ENCODE results near the gene ZNF785. TPM values are rescaled to one million over a fixed set of nuclear protein-coding genes. Genes with fewer than 3 reads are reported as not detected.

ZNF785 gene
- total and polyA plus RNA-seq, 2 of the 13 experiments (the other 11 are each of a cell fraction or from before 2014, with no cell fraction given), result 0.01 TPM; not detected in 1

GRCh38 chr16:30557957-30558788 lies 27.3 kb downstream of the ZNF785 start, which contains the start of gene ZNF764 (continued):
- no peak for TF ChIP-seq ZNF207 (IDR thresholded peaks at IDR 0.05; ENCODE audit: borderline replicate concordance)
- TF ChIP-seq IKZF5 (CRISPR knock-in tag; IDR thresholded peaks at IDR 0.05), result peak; percentile 89
- TF ChIP-seq ATF7 (IDR thresholded peaks at IDR 0.05), result no peak
- no peak for TF ChIP-seq ATF7 (CRISPR knock-in tag; IDR thresholded peaks at IDR 0.05)
- TF ChIP-seq ZNF567 (CRISPR knock-in tag; IDR thresholded peaks at IDR 0.05; ENCODE audit: borderline replicate concordance), result no peak
- TF ChIP-seq SRY (CRISPR knock-in tag; IDR thresholded peaks at IDR 0.05), result peak; percentile 95
- peak; percentile 87; the same call in 1 of the 2 replicates for TF ChIP-seq NRL (CRISPR knock-in tag; IDR thresholded peaks at IDR 0.05; ENCODE audit: borderline replicate concordance)
- no peak for TF ChIP-seq PRMT3 (CRISPR knock-in tag; IDR thresholded peaks at IDR 0.05; ENCODE audit: borderline replicate concordance, low read depth)
- peak; percentile 98 for TF ChIP-seq MTF2 (CRISPR knock-in tag; IDR thresholded peaks at IDR 0.05; ENCODE audit: borderline replicate concordance)
- peak; percentile 76 for TF ChIP-seq WIZ (CRISPR knock-in tag; IDR thresholded peaks at IDR 0.05)
- peak; percentile 29 for TF ChIP-seq ZNF788 (CRISPR knock-in tag; IDR thresholded peaks at IDR 0.05; ENCODE audit: borderline replicate concordance)
- TF ChIP-seq CREB3 (CRISPR knock-in tag; IDR thresholded peaks at IDR 0.05), result no peak
- TF ChIP-seq RBM39 (IDR thresholded peaks at IDR 0.05; ENCODE audit: low read depth, low read length, poor library complexity, severe bottlenecking), result peak; percentile 91
- TF ChIP-seq ZNF709 (CRISPR knock-in tag; IDR thresholded peaks at IDR 0.05), result no peak; the same call in 1 of the 2 replicates
- no peak for TF ChIP-seq CEBPZ (IDR thresholded peaks at IDR 0.05; ENCODE audit: low read length)
- peak; percentile 82; the same call in 1 of the 2 replicates for TF ChIP-seq GATAD1 (CRISPR knock-in tag; IDR thresholded peaks at IDR 0.05)
- peak; percentile 99 for TF ChIP-seq SNAI1 (CRISPR knock-in tag; IDR thresholded peaks at IDR 0.05; ENCODE audit: borderline replicate concordance)
- TF ChIP-seq ZNF850 (CRISPR knock-in tag; conservative IDR thresholded peaks at IDR 0.05), result peak; percentile 92
- TF ChIP-seq PRDM4 (CRISPR knock-in tag; IDR thresholded peaks at IDR 0.05; ENCODE audit: borderline replicate concordance), result no peak
- TF ChIP-seq KDM6A (CRISPR knock-in tag; IDR thresholded peaks at IDR 0.05; ENCODE audit: low read depth), result no peak
- TF ChIP-seq SRF (IDR thresholded peaks at IDR 0.05; ENCODE audit: low read depth, low read length), result 0 out of 2 replicates have a peak, but pooled peaks have one; percentile 22
- peak; percentile 86; the same call in 1 of the 2 replicates for TF ChIP-seq ERF (CRISPR knock-in tag; IDR thresholded peaks at IDR 0.05)
